GM23338 (cell line): Measurements from ENCODE around the gene COG7. TPM values are rescaled to one million over a fixed set of nuclear protein-coding genes. Genes with fewer than 3 reads are reported as not detected.

ENCODE experiments used
- ATAC-seq: fragments of 200-7000 bp; cut with Tn5 transposase; 3 replicates; pipeline ENCODE4 v1.9.1; 2020
- DNase-seq: peaks from one replicate; pipeline ENCODE4 v3.0.0-alpha.2; 2015; ENCODE audit warnings: low spot score
- H2AFZ ChIP-seq: fragments of 200-600 bp; sonication (generic); 2 replicates; pipeline ENCODE4 v1.8.0; 2016; ENCODE audit warnings: antibody characterized with exemption, mild to moderate bottlenecking, moderate library complexity
- H3F3A ChIP-seq: fragments of 200-600 bp; sonication (generic); replicated peaks from 2 replicates; pipeline ENCODE4 v1.8.0; 2017; ENCODE audit warnings: antibody characterized with exemption, mixed run types, low read depth
- H3K27ac ChIP-seq: fragments of 200-600 bp; sonication (generic); 2 replicates; pipeline ENCODE4 v1.6.1; 2016; ENCODE audit warnings: low read depth
- H3K27me3 ChIP-seq: fragments of 200-600 bp; sonication (generic); 2 replicates; pipeline ENCODE4 v1.8.0; 2016; ENCODE audit warnings: mild to moderate bottlenecking, mixed run types, moderate library complexity; ENCODE audit not compliant: insufficient read depth
- H3K36me3 ChIP-seq: fragments of 200-600 bp; sonication (generic); 2 replicates; pipeline ENCODE4 v1.8.0; 2016; ENCODE audit warnings: mild to moderate bottlenecking; ENCODE audit not compliant: insufficient read depth
- H3K4me1 ChIP-seq: fragments of 200-600 bp; sonication (generic); 2 replicates; pipeline ENCODE4 v1.8.0; 2016; ENCODE audit warnings: mild to moderate bottlenecking, moderate library complexity; ENCODE audit not compliant: insufficient read depth
- H3K4me2 ChIP-seq: fragments of 200-600 bp; sonication (generic); 2 replicates; pipeline ENCODE4 v1.7.1; 2017; ENCODE audit warnings: mixed run types
- H3K4me3 ChIP-seq: fragments of 200-600 bp; sonication (generic); 2 replicates; pipeline ENCODE4 v1.6.1; 2016; ENCODE audit warnings: mixed run types
- H3K79me2 ChIP-seq: fragments of 200-600 bp; sonication (generic); replicated peaks from 2 replicates; pipeline ENCODE4 v1.8.0; 2017; ENCODE audit warnings: mild to moderate bottlenecking; ENCODE audit not compliant: insufficient read depth
- H3K9me2 ChIP-seq: fragments of 200-600 bp; sonication (generic); 2 replicates; pipeline ENCODE4 v1.8.0; 2017; ENCODE audit not compliant: insufficient read depth
- H4K20me1 ChIP-seq: fragments of 200-600 bp; sonication (generic); replicated peaks from 2 replicates; pipeline ENCODE4 v1.8.0; 2017; ENCODE audit warnings: mild to moderate bottlenecking; ENCODE audit not compliant: insufficient read depth
- H3K27ac Mint-ChIP-seq: 2 replicates; pipeline ENCODE4 v1.8.0; 2020; ENCODE audit warnings: inconsistent platforms, mild to moderate bottlenecking, moderate library complexity, mixed read lengths
- H3K27me3 Mint-ChIP-seq: 3 replicates; pipeline ENCODE4 v1.8.0; 2022; ENCODE audit warnings: low read depth, mild to moderate bottlenecking, moderate library complexity, mixed read lengths, inconsistent platforms; ENCODE audit not compliant: insufficient read depth, poor library complexity
- H3K36me3 Mint-ChIP-seq: 3 replicates; pipeline ENCODE4 v1.8.0; 2021; ENCODE audit warnings: low read depth, mild to moderate bottlenecking, inconsistent platforms, moderate library complexity, mixed read lengths
- H3K4me1 Mint-ChIP-seq: 3 replicates; pipeline ENCODE4 v1.8.0; 2020; ENCODE audit warnings: mild to moderate bottlenecking, inconsistent platforms, mixed read lengths
- H3K4me3 Mint-ChIP-seq: 3 replicates; pipeline ENCODE4 v1.8.0; 2021; ENCODE audit warnings: moderate library complexity, mild to moderate bottlenecking, inconsistent platforms, mixed read lengths
- H3K9me3 Mint-ChIP-seq: 3 replicates; pipeline ENCODE4 v1.8.0; 2020; ENCODE audit warnings: moderate library complexity, mild to moderate bottlenecking, inconsistent platforms, mixed read lengths
- CREB1 ChIP-seq: fragments of 250-450 bp; sonication (Bioruptor Pico); IDR thresholded peaks from 2 replicates; pipeline ENCODE4 v1.5.0; 2020; ENCODE audit warnings: low read depth, mild to moderate bottlenecking, moderate library complexity
- JUNB ChIP-seq: IDR thresholded peaks from one replicate; pipeline ENCODE4 v1.6.1; 2016; ENCODE audit warnings: antibody characterized with exemption; ENCODE audit not compliant: unreplicated experiment
- POLR2AphosphoS5 ChIP-seq: IDR thresholded peaks from 2 replicates; pipeline ENCODE4 v1.6.1; 2016; ENCODE audit warnings: antibody characterized with exemption, low read depth
- ZNF114 ChIP-seq: fragments of 250-450 bp; sonication (Bioruptor Pico); IDR thresholded peaks from 2 replicates; pipeline ENCODE4 v1.5.0; 2020; ENCODE audit warnings: mild to moderate bottlenecking, moderate library complexity
- ZNF331 ChIP-seq: fragments of 250-450 bp; sonication (Bioruptor Pico); IDR thresholded peaks from 2 replicates; pipeline ENCODE4 v1.5.0; 2020; ENCODE audit warnings: low read depth, mild to moderate bottlenecking, moderate library complexity
- polyA plus RNA-seq: library from polyadenylated mRNA; unstranded; fragments of >200 nt; fragmentation: Nextera tagmentation; extraction: Ambion mirVana; gene quantifications from 2 replicates; pipeline ENCODE4 v1.2.1, GENCODE V29; 2016
- total RNA-seq: library from RNA; depleted of rRNA; stranded (reverse); fragments of >200 nt; shearing (Covaris generic); gene quantifications from 2 replicates; pipeline ENCODE4 v1.2.3, GENCODE V29; 2014
- TF ChIP-seq, protein P1 (sequence below): IDR thresholded peaks from one replicate; pipeline ENCODE4 v1.6.1; 2018; ENCODE audit warnings: antibody characterized with exemption; ENCODE audit not compliant: unreplicated experiment
- TF ChIP-seq, protein P2 (sequence below), 2 experiments: fragments of 200-600 bp in 1 of 2; sonication (generic) in 1 of 2; conservative IDR thresholded peaks; 2 replicates each; pipeline versions ENCODE4 v1.5.1 to v1.6.1; 2016 to 2017; ENCODE audit warnings: antibody characterized with exemption in 2 of 2, low read depth in 2 of 2, mild to moderate bottlenecking in 2 of 2, moderate library complexity in 1 of 2
- TF ChIP-seq, protein P3 (sequence below): fragments of 250-450 bp; sonication (Bioruptor Pico); IDR thresholded peaks from 2 replicates; pipeline ENCODE4 v1.5.0; 2020; ENCODE audit warnings: mild to moderate bottlenecking, moderate library complexity

The COG7 gene
- total and polyA plus RNA-seq, 2 experiments from 2014 or later: 9.2 to 20.0 TPM

DNA sequence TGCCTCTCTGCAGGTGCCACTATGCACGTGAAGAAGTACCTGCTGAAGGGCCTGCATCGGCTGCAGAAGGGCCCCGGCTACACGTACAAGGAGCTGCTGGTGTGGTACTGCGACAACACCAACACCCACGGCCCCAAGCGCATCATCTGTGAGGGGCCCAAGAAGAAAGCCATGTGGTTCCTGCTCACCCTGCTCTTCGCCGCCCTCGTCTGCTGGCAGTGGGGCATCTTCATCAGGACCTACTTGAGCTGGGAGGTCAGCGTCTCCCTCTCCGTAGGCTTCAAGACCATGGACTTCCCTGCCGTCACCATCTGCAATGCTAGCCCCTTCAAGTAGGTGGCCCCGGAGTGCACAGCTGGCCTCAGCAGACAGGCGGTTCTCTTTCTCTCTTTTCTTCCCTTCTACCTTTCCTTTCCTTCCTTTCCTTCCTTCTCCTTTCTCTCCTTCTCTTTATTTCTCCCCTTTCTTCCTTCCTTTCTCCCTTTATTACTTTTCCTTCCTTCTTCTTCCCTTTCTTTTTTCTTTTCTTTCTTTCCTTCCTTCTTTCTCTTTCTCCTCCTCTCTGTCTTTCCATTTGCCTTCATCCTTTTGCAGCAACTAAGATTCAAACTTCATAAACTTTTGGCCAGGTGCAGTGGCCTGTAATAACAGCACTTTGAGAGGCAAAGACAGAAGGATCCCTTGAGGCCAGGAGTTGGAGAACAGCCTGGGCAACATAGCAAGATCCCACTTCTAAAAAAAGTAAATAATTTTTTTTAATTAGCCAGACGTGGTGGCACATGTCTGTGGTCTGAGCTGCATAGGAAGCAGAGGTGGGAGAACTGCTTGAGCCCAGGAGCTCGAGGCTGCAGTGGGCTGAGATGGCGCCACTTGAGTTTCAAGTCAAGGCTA is 104.2 kb downstream of the COG7 start (continued):
- TF ChIP-seq, protein P1, sequence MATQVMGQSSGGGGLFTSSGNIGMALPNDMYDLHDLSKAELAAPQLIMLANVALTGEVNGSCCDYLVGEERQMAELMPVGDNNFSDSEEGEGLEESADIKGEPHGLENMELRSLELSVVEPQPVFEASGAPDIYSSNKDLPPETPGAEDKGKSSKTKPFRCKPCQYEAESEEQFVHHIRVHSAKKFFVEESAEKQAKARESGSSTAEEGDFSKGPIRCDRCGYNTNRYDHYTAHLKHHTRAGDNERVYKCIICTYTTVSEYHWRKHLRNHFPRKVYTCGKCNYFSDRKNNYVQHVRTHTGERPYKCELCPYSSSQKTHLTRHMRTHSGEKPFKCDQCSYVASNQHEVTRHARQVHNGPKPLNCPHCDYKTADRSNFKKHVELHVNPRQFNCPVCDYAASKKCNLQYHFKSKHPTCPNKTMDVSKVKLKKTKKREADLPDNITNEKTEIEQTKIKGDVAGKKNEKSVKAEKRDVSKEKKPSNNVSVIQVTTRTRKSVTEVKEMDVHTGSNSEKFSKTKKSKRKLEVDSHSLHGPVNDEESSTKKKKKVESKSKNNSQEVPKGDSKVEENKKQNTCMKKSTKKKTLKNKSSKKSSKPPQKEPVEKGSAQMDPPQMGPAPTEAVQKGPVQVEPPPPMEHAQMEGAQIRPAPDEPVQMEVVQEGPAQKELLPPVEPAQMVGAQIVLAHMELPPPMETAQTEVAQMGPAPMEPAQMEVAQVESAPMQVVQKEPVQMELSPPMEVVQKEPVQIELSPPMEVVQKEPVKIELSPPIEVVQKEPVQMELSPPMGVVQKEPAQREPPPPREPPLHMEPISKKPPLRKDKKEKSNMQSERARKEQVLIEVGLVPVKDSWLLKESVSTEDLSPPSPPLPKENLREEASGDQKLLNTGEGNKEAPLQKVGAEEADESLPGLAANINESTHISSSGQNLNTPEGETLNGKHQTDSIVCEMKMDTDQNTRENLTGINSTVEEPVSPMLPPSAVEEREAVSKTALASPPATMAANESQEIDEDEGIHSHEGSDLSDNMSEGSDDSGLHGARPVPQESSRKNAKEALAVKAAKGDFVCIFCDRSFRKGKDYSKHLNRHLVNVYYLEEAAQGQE: no peak
- no peak for TF ChIP-seq JUNB
- TF ChIP-seq, protein P2, sequence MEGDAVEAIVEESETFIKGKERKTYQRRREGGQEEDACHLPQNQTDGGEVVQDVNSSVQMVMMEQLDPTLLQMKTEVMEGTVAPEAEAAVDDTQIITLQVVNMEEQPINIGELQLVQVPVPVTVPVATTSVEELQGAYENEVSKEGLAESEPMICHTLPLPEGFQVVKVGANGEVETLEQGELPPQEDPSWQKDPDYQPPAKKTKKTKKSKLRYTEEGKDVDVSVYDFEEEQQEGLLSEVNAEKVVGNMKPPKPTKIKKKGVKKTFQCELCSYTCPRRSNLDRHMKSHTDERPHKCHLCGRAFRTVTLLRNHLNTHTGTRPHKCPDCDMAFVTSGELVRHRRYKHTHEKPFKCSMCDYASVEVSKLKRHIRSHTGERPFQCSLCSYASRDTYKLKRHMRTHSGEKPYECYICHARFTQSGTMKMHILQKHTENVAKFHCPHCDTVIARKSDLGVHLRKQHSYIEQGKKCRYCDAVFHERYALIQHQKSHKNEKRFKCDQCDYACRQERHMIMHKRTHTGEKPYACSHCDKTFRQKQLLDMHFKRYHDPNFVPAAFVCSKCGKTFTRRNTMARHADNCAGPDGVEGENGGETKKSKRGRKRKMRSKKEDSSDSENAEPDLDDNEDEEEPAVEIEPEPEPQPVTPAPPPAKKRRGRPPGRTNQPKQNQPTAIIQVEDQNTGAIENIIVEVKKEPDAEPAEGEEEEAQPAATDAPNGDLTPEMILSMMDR (conservative IDR thresholded peaks at IDR 0.05; ENCODE audit: low read depth in 2 of 2): peak; percentile 53 to 60

DNA sequence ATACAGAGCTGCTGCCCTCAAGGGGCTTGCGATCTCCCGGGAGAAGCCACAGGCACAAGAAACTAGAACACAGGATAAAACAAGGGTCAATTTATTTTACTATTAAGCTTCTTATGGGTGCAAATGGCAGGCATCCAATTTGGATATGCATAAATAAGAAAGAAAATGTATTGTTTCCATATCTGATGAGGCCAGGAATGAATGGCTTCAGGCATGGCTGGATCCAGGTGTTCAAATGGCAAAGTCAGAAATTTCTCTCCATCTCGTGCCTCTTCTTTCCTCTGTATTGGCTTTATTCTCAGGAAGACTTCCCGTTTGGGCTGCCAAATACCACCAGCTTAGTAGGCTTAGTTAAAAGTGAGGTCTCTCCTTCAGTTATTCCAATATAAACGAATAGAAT is 107.8 kb downstream of the COG7 start:
- Histone ChIP-seq H3K27ac (no peak overlapping the region), H3K36me3 (no peaks in the 10 kb centered on the region), H3K4me3 (no peak overlapping the region), H3F3A (no peaks in the 10 kb centered on the region), H3K4me2 (no peak overlapping the region), H2AFZ (no peak overlapping the region), H3K9me2 (0 out of 2 replicates have a peak, but pooled peaks cover 3% of the 10 kb centered on the region), H3K79me2 (no peaks in the 10 kb centered on the region), H3K27me3 (no peaks in the 10 kb centered on the region), H4K20me1 (no peaks in the 10 kb centered on the region), H3K4me1 (no peaks in the 10 kb centered on the region)
- Mint-ChIP-seq H3K27me3 (peaks cover 5% of the 10 kb centered on the region), H3K4me1 (peaks cover 13% of the 10 kb centered on the region), H3K4me3 (no peak overlapping the region), H3K27ac (no peak overlapping the region), H3K36me3 (no peaks in the 10 kb centered on the region), H3K9me3 (no peaks in the 10 kb centered on the region)
- DNase-seq: no peak
- ATAC-seq: no peak
- TF ChIP-seq ZNF114 (no peak), ZNF331 (no peak), CREB1 (CRISPR knock-in tag) (no peak), POLR2AphosphoS5 (no peak)
- TF ChIP-seq, protein P1: no peak
- TF ChIP-seq, protein P3, sequence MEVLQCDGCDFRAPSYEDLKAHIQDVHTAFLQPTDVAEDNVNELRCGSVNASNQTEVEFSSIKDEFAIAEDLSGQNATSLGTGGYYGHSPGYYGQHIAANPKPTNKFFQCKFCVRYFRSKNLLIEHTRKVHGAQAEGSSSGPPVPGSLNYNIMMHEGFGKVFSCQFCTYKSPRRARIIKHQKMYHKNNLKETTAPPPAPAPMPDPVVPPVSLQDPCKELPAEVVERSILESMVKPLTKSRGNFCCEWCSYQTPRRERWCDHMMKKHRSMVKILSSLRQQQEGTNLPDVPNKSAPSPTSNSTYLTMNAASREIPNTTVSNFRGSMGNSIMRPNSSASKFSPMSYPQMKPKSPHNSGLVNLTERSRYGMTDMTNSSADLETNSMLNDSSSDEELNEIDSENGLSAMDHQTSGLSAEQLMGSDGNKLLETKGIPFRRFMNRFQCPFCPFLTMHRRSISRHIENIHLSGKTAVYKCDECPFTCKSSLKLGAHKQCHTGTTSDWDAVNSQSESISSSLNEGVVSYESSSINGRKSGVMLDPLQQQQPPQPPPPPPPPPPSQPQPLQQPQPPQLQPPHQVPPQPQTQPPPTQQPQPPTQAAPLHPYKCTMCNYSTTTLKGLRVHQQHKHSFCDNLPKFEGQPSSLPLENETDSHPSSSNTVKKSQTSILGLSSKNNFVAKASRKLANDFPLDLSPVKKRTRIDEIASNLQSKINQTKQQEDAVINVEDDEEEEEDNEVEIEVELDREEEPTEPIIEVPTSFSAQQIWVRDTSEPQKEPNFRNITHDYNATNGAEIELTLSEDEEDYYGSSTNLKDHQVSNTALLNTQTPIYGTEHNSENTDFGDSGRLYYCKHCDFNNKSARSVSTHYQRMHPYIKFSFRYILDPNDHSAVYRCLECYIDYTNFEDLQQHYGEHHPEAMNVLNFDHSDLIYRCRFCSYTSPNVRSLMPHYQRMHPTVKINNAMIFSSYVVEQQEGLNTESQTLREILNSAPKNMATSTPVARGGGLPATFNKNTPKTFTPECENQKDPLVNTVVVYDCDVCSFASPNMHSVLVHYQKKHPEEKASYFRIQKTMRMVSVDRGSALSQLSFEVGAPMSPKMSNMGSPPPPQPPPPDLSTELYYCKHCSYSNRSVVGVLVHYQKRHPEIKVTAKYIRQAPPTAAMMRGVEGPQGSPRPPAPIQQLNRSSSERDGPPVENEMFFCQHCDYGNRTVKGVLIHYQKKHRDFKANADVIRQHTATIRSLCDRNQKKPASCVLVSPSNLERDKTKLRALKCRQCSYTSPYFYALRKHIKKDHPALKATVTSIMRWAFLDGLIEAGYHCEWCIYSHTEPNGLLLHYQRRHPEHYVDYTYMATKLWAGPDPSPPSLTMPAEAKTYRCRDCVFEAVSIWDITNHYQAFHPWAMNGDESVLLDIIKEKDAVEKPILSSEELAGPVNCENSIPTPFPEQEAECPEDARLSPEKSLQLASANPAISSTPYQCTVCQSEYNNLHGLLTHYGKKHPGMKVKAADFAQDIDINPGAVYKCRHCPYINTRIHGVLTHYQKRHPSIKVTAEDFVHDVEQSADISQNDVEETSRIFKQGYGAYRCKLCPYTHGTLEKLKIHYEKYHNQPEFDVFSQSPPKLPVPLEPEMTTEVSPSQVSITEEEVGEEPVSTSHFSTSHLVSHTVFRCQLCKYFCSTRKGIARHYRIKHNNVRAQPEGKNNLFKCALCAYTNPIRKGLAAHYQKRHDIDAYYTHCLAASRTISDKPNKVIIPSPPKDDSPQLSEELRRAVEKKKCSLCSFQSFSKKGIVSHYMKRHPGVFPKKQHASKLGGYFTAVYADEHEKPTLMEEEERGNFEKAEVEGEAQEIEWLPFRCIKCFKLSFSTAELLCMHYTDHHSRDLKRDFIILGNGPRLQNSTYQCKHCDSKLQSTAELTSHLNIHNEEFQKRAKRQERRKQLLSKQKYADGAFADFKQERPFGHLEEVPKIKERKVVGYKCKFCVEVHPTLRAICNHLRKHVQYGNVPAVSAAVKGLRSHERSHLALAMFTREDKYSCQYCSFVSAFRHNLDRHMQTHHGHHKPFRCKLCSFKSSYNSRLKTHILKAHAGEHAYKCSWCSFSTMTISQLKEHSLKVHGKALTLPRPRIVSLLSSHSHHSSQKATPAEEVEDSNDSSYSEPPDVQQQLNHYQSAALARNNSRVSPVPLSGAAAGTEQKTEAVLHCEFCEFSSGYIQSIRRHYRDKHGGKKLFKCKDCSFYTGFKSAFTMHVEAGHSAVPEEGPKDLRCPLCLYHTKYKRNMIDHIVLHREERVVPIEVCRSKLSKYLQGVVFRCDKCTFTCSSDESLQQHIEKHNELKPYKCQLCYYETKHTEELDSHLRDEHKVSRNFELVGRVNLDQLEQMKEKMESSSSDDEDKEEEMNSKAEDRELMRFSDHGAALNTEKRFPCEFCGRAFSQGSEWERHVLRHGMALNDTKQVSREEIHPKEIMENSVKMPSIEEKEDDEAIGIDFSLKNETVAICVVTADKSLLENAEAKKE: no peak
